Left lung (tissue), 10 donors: ENCODE measurements around the gene SHISA4. TPM values are rescaled to one million over a fixed set of nuclear protein-coding genes. Genes with fewer than 3 reads are reported as not detected.
"Not testable (repeated sequence)": the region's sequence is repeated elsewhere in the genome, so short reads cannot be mapped to it uniquely, and the experiment has no call there.

ENCODE experiments used
- ATAC-seq: fragments of 200-7000 bp; cut with Tn5 transposase; one replicate; pipeline ENCODE4 v1.9.1; 2020; ENCODE audit warnings: moderate library complexity
- DNase-seq, 4 donors: peaks; one replicate each; pipeline ENCODE4 v3.0.0-alpha.2; 2013 to 2020
- H3K27ac ChIP-seq, 2 donors: fragments of 200-600 bp; sonication (generic) in 1 of 2; one replicate each; pipeline versions ENCODE4 v1.5.0 to v1.8.0; 2020 to 2021
- H3K27me3 ChIP-seq, 2 donors: fragments of 200-600 bp; sonication (generic) in 1 of 2; one replicate each; pipeline versions ENCODE4 v1.5.0 to v1.8.0; 2020 to 2021
- H3K36me3 ChIP-seq, 2 donors: fragments of 200-600 bp; sonication (generic) in 1 of 2; one replicate each; pipeline versions ENCODE4 v1.5.0 to v1.8.0; 2020 to 2021
- H3K4me1 ChIP-seq, 2 donors: fragments of 200-600 bp; one replicate each; pipeline ENCODE4 v1.8.0; 2021
- H3K4me3 ChIP-seq, 2 donors: fragments of 200-600 bp; sonication (generic) in 1 of 2; one replicate each; pipeline versions ENCODE4 v1.5.0 to v1.8.0; 2020 to 2021; ENCODE audit warnings: mild to moderate bottlenecking in 1 of 2
- H3K9me3 ChIP-seq, 2 donors: fragments of 200-600 bp; sonication (generic) in 1 of 2; one replicate each; pipeline versions ENCODE4 v1.5.0 to v1.8.0; 2020 to 2021
- CTCF ChIP-seq, 2 donors: fragments of 200-600 bp; sonication (generic) in 1 of 2; IDR thresholded peaks; one replicate each; pipeline versions ENCODE4 v1.5.0 to v1.8.0; 2021; ENCODE audit warnings: antibody characterized with exemption in 2 of 2
- intact Hi-C, 2 donors: fragments of 100-400 bp; cut with DNase I; formaldehyde crosslinking; loops; one replicate each; pipeline versions ENCODE4 v1.11.2 to v1.14.2; 2022
- polyA plus RNA-seq, 6 donors: library from polyadenylated mRNA; unstranded; fragments of 120-200 nt; gene quantifications; one replicate each; pipeline ENCODE4 v1.2.1, GENCODE V29; 2013; ENCODE audit not compliant: insufficient read length in 6 of 6
- total RNA-seq, 2 donors: library from RNA; stranded (reverse); fragmentation: NEBNext Ultra II Directional; extraction: Animal tissue kit (Norgen Biotek cat#: 25700); gene quantifications; one replicate each; pipeline ENCODE4 v1.2.1, GENCODE V29; 2021
- donor health status: DM: no; HTN: yes; CAD: no.
- donor health status: DM: no; HTN: no; CAD: no.

Gene SHISA4
- total and polyA plus RNA-seq, 8 donors = 12.7 to 26.1 (median 19.3) TPM

- intact Hi-C loops = no loop called here
- Histone ChIP-seq H3K4me1 (peaks cover 13% of the 10 kb centered on the region in 2 donors), H3K27me3 (no peaks in the 10 kb centered on the region), H3K4me3 (no peak overlapping the region), H3K27ac (peak overlapping the region; percentile 63 to 74), H3K9me3 (no peaks in the 10 kb centered on the region), H3K36me3 (peaks cover 0 to 65% of the 10 kb centered on the region in 2 donors)
- TF ChIP-seq CTCF (IDR thresholded peaks at IDR 0.05) = no peak
- ATAC-seq (peak; percentile 39), DNase-seq (no peak)
Observed at GRCh38 chr1:201849372-201850052, 39.2 kb upstream of the SHISA4 start.

- ATAC-seq = peak; percentile 86
- H3K36me3 ChIP-seq = peaks cover 0 to 70% of the 10 kb centered on the region in 2 donors
- no peak overlapping the region for H3K4me3 ChIP-seq
- TF ChIP-seq CTCF (IDR thresholded peaks at IDR 0.05) = no peak
- no peaks in the 10 kb centered on the region for H3K9me3 ChIP-seq
- H3K4me1 ChIP-seq = peaks cover 13% of the 10 kb centered on the region in 2 donors
- DNase-seq = peak in 3 of 4 donors; percentile 26 to 63 (median 54)
- H3K27ac ChIP-seq = peak overlapping the region; percentile 63 to 74
- intact Hi-C loops = no loop called here
- no peaks in the 10 kb centered on the region for H3K27me3 ChIP-seq
Observed at GRCh38 chr1:201850053-201850397, 38.7 kb upstream of the SHISA4 start.

- ATAC-seq = no peak
- H3K27me3 ChIP-seq = no peaks in the 10 kb centered on the region
Observed at GRCh38 chr1:201851949-201852348, 36.7 kb upstream of the SHISA4 start.

GRCh38 chr1:201856722-201857121, 32.0 kb upstream of the SHISA4 start:
- H3K4me3 ChIP-seq, H3K27ac ChIP-seq, DNase-seq, H3K9me3 ChIP-seq, H3K4me1 ChIP-seq, H3K27me3 ChIP-seq, intact Hi-C loops, ATAC-seq: not testable (repeated sequence)
- peaks cover 0 to 93% of the 10 kb centered on the region in 2 donors for H3K36me3 ChIP-seq

More at GRCh38 chr1:201851949-201852348, 36.7 kb upstream of the SHISA4 start:
- intact Hi-C loops = no loop called here
- no peaks in the 10 kb centered on the region for H3K9me3 ChIP-seq
- no peak for TF ChIP-seq CTCF (IDR thresholded peaks at IDR 0.05)
- H3K4me3 ChIP-seq = no peak overlapping the region
- DNase-seq = no peak
- H3K36me3 ChIP-seq = peaks cover 0 to 89% of the 10 kb centered on the region in 2 donors
- no peak overlapping the region for H3K27ac ChIP-seq
- H3K4me1 ChIP-seq = peaks cover 13% of the 10 kb centered on the region in 2 donors

GRCh38 chr1:201859424-201859823, 29.3 kb upstream of the SHISA4 start:
- Histone ChIP-seq H3K27me3 (no peaks in the 10 kb centered on the region), H3K27ac (no peak overlapping the region), H3K4me1 (no peaks in the 10 kb centered on the region), H3K9me3 (no peaks in the 10 kb centered on the region), H3K36me3 (peaks cover 0 to 93% of the 10 kb centered on the region in 2 donors), H3K4me3 (no peak overlapping the region)
- no peak for ATAC-seq
- intact Hi-C loops = no loop called here
- DNase-seq = no peak
- no peak for TF ChIP-seq CTCF (IDR thresholded peaks at IDR 0.05)

GRCh38 chr1:201861448-201861847, 27.2 kb upstream of the SHISA4 start:
- intact Hi-C loops = no loop called here
- DNase-seq (no peak), ATAC-seq (no peak)
- Histone ChIP-seq H3K27ac (no peak overlapping the region), H3K4me1 (peaks cover 0 to 6% of the 10 kb centered on the region in 2 donors), H3K9me3 (no peaks in the 10 kb centered on the region), H3K36me3 (peaks cover 0 to 92% of the 10 kb centered on the region in 2 donors), H3K27me3 (no peaks in the 10 kb centered on the region), H3K4me3 (no peak overlapping the region)
- TF ChIP-seq CTCF (IDR thresholded peaks at IDR 0.05) = no peak
